Glutamatergic neuron (in vitro differentiated cells): ENCODE data around the gene OSGEPL1. TPM values are rescaled to one million over a fixed set of nuclear protein-coding genes. Genes with fewer than 3 reads are reported as not detected.
A peak's percentile ranks its signal among the peaks of the same experiment; 100 is the strongest.

Experiments used
- DNase-seq: peaks from one replicate; pipeline ENCODE4 v3.0.0; 2022
- H3K27ac Mint-ChIP-seq: one replicate; pipeline ENCODE4 v1.8.0; 2020; ENCODE audit warnings: mild to moderate bottlenecking, mixed read lengths, inconsistent platforms; ENCODE audit not compliant: unreplicated experiment
- H3K27me3 Mint-ChIP-seq: one replicate; pipeline ENCODE4 v1.8.0; 2020; ENCODE audit warnings: mild to moderate bottlenecking, moderate library complexity, mixed read lengths, inconsistent platforms; ENCODE audit not compliant: unreplicated experiment
- H3K36me3 Mint-ChIP-seq: one replicate; pipeline ENCODE4 v1.8.0; 2020; ENCODE audit warnings: mild to moderate bottlenecking, mixed read lengths, inconsistent platforms; ENCODE audit not compliant: unreplicated experiment
- H3K4me1 Mint-ChIP-seq: one replicate; pipeline ENCODE4 v1.8.0; 2020; ENCODE audit warnings: mild to moderate bottlenecking, low read depth, mixed read lengths, inconsistent platforms; ENCODE audit not compliant: unreplicated experiment
- H3K4me3 Mint-ChIP-seq: one replicate; pipeline ENCODE4 v1.8.0; 2020; ENCODE audit warnings: mild to moderate bottlenecking, mixed read lengths, inconsistent platforms; ENCODE audit not compliant: unreplicated experiment
- H3K9me3 Mint-ChIP-seq: one replicate; pipeline ENCODE4 v1.8.0; 2020; ENCODE audit warnings: mild to moderate bottlenecking, moderate library complexity, mixed read lengths, inconsistent platforms; ENCODE audit not compliant: unreplicated experiment
- CTCF ChIP-seq: fragments of 200-600 bp; sonication (generic); IDR thresholded peaks from one replicate; pipeline ENCODE4 v1.5.0; 2021; ENCODE audit not compliant: partially characterized antibody, unreplicated experiment
- long read RNA-seq: library from polyadenylated mRNA; unstranded; transcript quantifications from one replicate; pipeline ENCODE4 v2.0.0, GENCODE V29; 2020; ENCODE audit not compliant: unreplicated experiment
- total RNA-seq: library from RNA; stranded (reverse); fragmentation: NEBNext Ultra II Directional; extraction: Animal tissue kit (Norgen Biotek cat#: 25700); gene quantifications from one replicate; pipeline ENCODE4 v1.2.1, GENCODE V29; 2021; ENCODE audit not compliant: unreplicated experiment

OSGEPL1 gene
- total RNA-seq = 12.5 TPM
- long read RNA-seq, partial matches to known transcripts = 2 of 15 reads
- long read RNA-seq, other reads (novel, unspliced or antisense) = 13 of 15 reads

DNA sequence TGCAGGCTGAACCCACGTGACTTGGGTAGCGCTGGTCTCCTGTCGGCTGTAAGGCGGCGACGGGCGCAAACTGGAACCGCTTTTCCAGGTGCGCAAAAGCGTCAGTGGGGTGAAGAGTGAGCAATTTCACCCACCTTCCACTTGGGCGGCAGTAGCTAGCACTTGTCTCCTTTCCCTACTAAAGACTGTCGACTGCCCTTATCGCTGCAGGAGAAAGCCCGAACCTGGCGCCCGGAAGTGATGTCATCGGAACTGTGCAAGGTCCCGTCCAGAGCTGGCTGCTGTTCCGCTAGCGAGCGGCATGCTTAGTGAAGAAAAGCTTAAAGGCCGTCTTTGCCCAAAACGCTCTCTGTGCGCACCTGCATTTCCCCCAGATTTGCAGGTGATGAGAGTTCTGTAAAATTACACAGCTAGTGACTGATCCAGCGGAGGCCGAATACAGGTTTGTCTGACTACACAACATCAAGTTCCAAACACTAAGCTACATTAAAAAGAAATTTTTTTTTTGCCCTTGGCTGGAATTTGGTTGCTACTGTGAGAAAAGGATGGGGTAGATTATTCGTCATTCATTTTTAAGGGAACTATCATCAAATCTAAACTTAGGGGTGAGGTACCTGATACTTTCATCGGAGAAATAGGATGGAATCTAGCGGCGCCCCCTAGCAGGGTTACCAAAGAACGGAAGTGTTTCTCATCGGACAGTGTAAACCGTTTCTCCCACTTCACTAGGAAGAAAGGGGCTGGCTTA lies at the start of gene OSGEPL1:
OSGEPL1 (minus strand) TSS at position 242 of the 748 bp plus-strand sequence. CDS start 1,152 bp downstream, outside the sequence.
- Mint-ChIP-seq H3K9me3 (peaks cover 5% of the 10 kb centered on the region), H3K36me3 (no peaks in the 10 kb centered on the region), H3K4me3 (peak within 1 kb of the TSS; percentile 96), H3K27ac (peak within 1 kb of the TSS; percentile 99), H3K4me1 (no peaks in the 10 kb centered on the region), H3K27me3 (peaks cover 2% of the 10 kb centered on the region)
- peak; percentile 91 for DNase-seq
- TF ChIP-seq CTCF = peak; percentile 57

- H3K36me3 Mint-ChIP-seq = no peaks in the 10 kb centered on the region
- no peak for DNase-seq
Measured at GRCh38 chr2:189803431-189803830, 40.8 kb upstream of the OSGEPL1 start.

GRCh38 chr2:189802396-189802912 lies 39.9 kb upstream of the OSGEPL1 start:
- DNase-seq = no peak
- no peaks in the 10 kb centered on the region for H3K4me1 Mint-ChIP-seq
- no peaks in the 10 kb centered on the region for H3K9me3 Mint-ChIP-seq
- H3K27me3 Mint-ChIP-seq = no peaks in the 10 kb centered on the region
- H3K36me3 Mint-ChIP-seq = no peaks in the 10 kb centered on the region
- no peak overlapping the region for H3K27ac Mint-ChIP-seq
- H3K4me3 Mint-ChIP-seq = no peak overlapping the region
- TF ChIP-seq CTCF = no peak

More at GRCh38 chr2:189803431-189803830, 40.8 kb upstream of the OSGEPL1 start:
- no peak for TF ChIP-seq CTCF
- no peak overlapping the region for H3K27ac Mint-ChIP-seq
- H3K4me1 Mint-ChIP-seq = no peaks in the 10 kb centered on the region
- no peak overlapping the region for H3K4me3 Mint-ChIP-seq
- H3K9me3 Mint-ChIP-seq = no peaks in the 10 kb centered on the region
- no peaks in the 10 kb centered on the region for H3K27me3 Mint-ChIP-seq

GRCh38 chr2:189799531-189799930 lies 36.9 kb upstream of the OSGEPL1 start:
- Mint-ChIP-seq H3K9me3 (no peaks in the 10 kb centered on the region), H3K27ac (peak overlapping the region; percentile 4), H3K36me3 (no peaks in the 10 kb centered on the region), H3K4me3 (no peak overlapping the region), H3K4me1 (no peaks in the 10 kb centered on the region), H3K27me3 (no peaks in the 10 kb centered on the region)
- no peak for TF ChIP-seq CTCF
- DNase-seq = no peak

DNA sequence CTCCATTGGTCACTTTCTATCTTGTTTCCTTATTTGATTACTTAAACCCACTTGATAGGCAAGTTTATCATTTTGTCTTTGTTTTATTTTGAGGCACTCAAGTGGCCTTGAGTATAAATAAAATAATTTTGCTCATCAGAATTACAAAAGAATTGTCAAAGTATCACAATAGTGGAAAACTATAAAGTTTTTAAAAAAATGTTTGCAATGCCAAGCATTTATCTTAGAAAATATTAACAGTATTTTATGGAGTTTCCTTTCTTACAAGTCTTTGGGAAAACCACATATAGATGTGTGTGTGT lies 36.4 kb upstream of the OSGEPL1 start:
- no peak for DNase-seq
- Mint-ChIP-seq H3K9me3 (no peaks in the 10 kb centered on the region), H3K4me3 (no peak overlapping the region), H3K36me3 (no peaks in the 10 kb centered on the region), H3K4me1 (no peaks in the 10 kb centered on the region), H3K27me3 (no peaks in the 10 kb centered on the region), H3K27ac (no peak overlapping the region)
- TF ChIP-seq CTCF = no peak
